ENCODE data around the gene CCDC93.

GRCh38 chr2:117949806-117950205, 64.1 kb downstream of the CCDC93 start:
- no peak for TF ChIP-seq POLR2A (IDR thresholded peaks at IDR 0.05; ENCODE audit: low read depth, low read length)
- TF ChIP-seq POLR2AphosphoS5 (IDR thresholded peaks at IDR 0.05; ENCODE audit: low read depth, low read length), result no peak
- no peak for TF ChIP-seq TAF1 (IDR thresholded peaks at IDR 0.05; ENCODE audit: borderline replicate concordance, low read depth, low read length)
